HCT116 (cell line): ENCODE results near the gene ZNF436. TPM values are rescaled to one million over a fixed set of nuclear protein-coding genes. Genes with fewer than 3 reads are reported as not detected.

Experiments used
- ATAC-seq: fragments of 200-7000 bp; cut with Tn5 transposase; 2 replicates; pipeline ENCODE4 v1.9.1; 2020; ENCODE audit warnings: mild to moderate bottlenecking, moderate library complexity
- BruUV-seq: library from RNA; stranded (reverse); fragments of 400-500 nt; replicated peaks from 2 replicates; lab custom pipeline; 2021; lab: Mats Ljungman, UMichigan
- CTCF ChIA-PET: fragments of 300-600 bp; sonication (Branson Sonifier 250); formaldehyde crosslinking; loops from one replicate; lab custom pipeline; 2021; ENCODE audit warnings: antibody characterized with exemption; lab: Charles Lee
- POLR2A ChIA-PET: fragments of 300-600, 350-600 bp; sonication (Branson Sonifier 250); formaldehyde crosslinking; loops from one replicate; lab custom pipeline; 2021; ENCODE audit warnings: antibody characterized with exemption; lab: Charles Lee
- RAD21 ChIA-PET, 2 experiments: fragments of 300-600 bp; sonication (Branson Sonifier 250); formaldehyde crosslinking; loops; one replicate each; lab custom pipeline; 2023; ENCODE audit warnings: low total read pairs in 2 of 2; ENCODE audit not compliant: uncharacterized antibody in 2 of 2, unreplicated experiment in 2 of 2, low non-redundant PET in 1 of 2; lab: Charles Lee
- DNase-seq: peaks from one replicate; pipeline ENCODE4 v3.0.0-alpha.2; 2010; ENCODE audit warnings: low read depth, low spot score
- H2AFZ ChIP-seq: fragments of 200-600 bp; shearing (Covaris generic), sonication (generic); 2 replicates; pipeline ENCODE4 v1.6.1; 2017; ENCODE audit warnings: low read depth, mixed run types, mixed read lengths, antibody characterized with exemption, low read length; ENCODE audit not compliant: poor library complexity, severe bottlenecking
- H3K27ac ChIP-seq: 2 replicates; pipeline ENCODE4 v1.5.1; 2012; ENCODE audit warnings: low read depth, low read length
- H3K27me3 ChIP-seq: fragments of 200-600 bp; sonication (generic); 2 replicates; pipeline ENCODE4 v1.6.1; 2016; ENCODE audit warnings: mixed run types, low read length, mixed read lengths; ENCODE audit not compliant: insufficient read depth
- H3K36me3 ChIP-seq, 2 experiments: fragments of 200-500 bp in 1 of 2; fragments of 200-600 bp in 1 of 2; sonication (Bioruptor generic) in 1 of 2; sonication (generic) in 1 of 2; 2 replicates each; pipeline versions ENCODE4 v1.5.1 to v1.6.1; 2014 to 2016; ENCODE audit warnings: low read length in 2 of 2, inconsistent platforms in 1 of 2, mixed read lengths in 1 of 2, mixed run types in 1 of 2; ENCODE audit not compliant: insufficient read depth in 2 of 2, control insufficient read depth in 1 of 2
- H3K4me1 ChIP-seq, 2 experiments: fragments of 200-600 bp in 1 of 2; sonication (generic) in 1 of 2; 2 replicates each; pipeline versions ENCODE4 v1.5.1 to v1.6.1; 2012 to 2017; ENCODE audit warnings: low read length in 2 of 2, inconsistent platforms in 1 of 2, mild to moderate bottlenecking in 1 of 2, mixed read lengths in 1 of 2, mixed run types in 1 of 2, moderate library complexity in 1 of 2; ENCODE audit not compliant: insufficient read depth in 2 of 2, control insufficient read depth in 1 of 2
- H3K4me2 ChIP-seq: fragments of 200-600 bp; sonication (generic); 2 replicates; pipeline ENCODE4 v1.6.1; 2017; ENCODE audit warnings: mixed run types, low read length, mixed read lengths
- H3K4me3 ChIP-seq, 2 experiments: fragments of 200-600 bp in 1 of 2; sonication (generic) in 1 of 2; replicated peaks in 1 of 2; 2 replicates each; pipeline ENCODE4 v1.5.1; 2011 to 2016; ENCODE audit warnings: low read length in 2 of 2, control low read depth in 1 of 2, low read depth in 1 of 2, mild to moderate bottlenecking in 1 of 2, mixed read lengths in 1 of 2, mixed run types in 1 of 2
- H3K79me2 ChIP-seq: fragments of 200-600 bp; sonication (generic); 2 replicates; pipeline ENCODE4 v1.6.1; 2017; ENCODE audit warnings: mild to moderate bottlenecking, mixed run types, low read length, moderate library complexity, mixed read lengths; ENCODE audit not compliant: insufficient read depth
- H3K9ac ChIP-seq: fragments of 200-600 bp; sonication (generic); 2 replicates; pipeline ENCODE4 v1.6.1; 2016; ENCODE audit warnings: low read length, mixed read lengths
- H3K9me2 ChIP-seq: fragments of 200-600 bp; sonication (generic), shearing (Covaris generic); 2 replicates; pipeline ENCODE4 v1.6.1; 2017; ENCODE audit warnings: mixed run types, mild to moderate bottlenecking, moderate library complexity; ENCODE audit not compliant: insufficient read depth
- H3K9me3 ChIP-seq, 2 experiments: fragments of 200-500 bp in 1 of 2; fragments of 200-600 bp in 1 of 2; sonication (Bioruptor generic) in 1 of 2; sonication (generic) in 1 of 2; 2 replicates each; pipeline ENCODE4 v1.6.1; 2014 to 2017; ENCODE audit warnings: low read length in 2 of 2, mixed read lengths in 2 of 2, inconsistent platforms in 1 of 2, low read depth in 1 of 2, mild to moderate bottlenecking in 1 of 2, mixed run types in 1 of 2, moderate library complexity in 1 of 2; ENCODE audit not compliant: control insufficient read depth in 1 of 2, insufficient read depth in 1 of 2
- H4K20me1 ChIP-seq: fragments of 200-600 bp; sonication (generic), shearing (Covaris generic); 2 replicates; pipeline ENCODE4 v1.6.1; 2017; ENCODE audit warnings: mixed run types, mild to moderate bottlenecking, moderate library complexity; ENCODE audit not compliant: insufficient read depth
- CBX3 ChIP-seq: IDR thresholded peaks from 2 replicates; pipeline ENCODE4 v1.6.1; 2012; ENCODE audit warnings: low read depth
- CEBPB ChIP-seq: IDR thresholded peaks from 2 replicates; pipeline ENCODE4 v1.6.1; 2012; ENCODE audit warnings: low read depth
- ELF1 ChIP-seq: IDR thresholded peaks from 2 replicates; pipeline ENCODE4 v1.6.1; 2012; ENCODE audit warnings: low read depth, borderline replicate concordance
- EZH2 ChIP-seq: fragments of 200-600 bp; sonication (generic); IDR thresholded peaks from 2 replicates; pipeline ENCODE4 v1.6.1; 2017; ENCODE audit warnings: antibody characterized with exemption, mixed run types
- EZH2phosphoT487 ChIP-seq: fragments of 200-600 bp; IDR thresholded peaks from 2 replicates; pipeline ENCODE4 v1.6.1; 2018; ENCODE audit warnings: antibody characterized with exemption, borderline replicate concordance
- FOSL1 ChIP-seq: IDR thresholded peaks from 2 replicates; pipeline ENCODE4 v1.6.1; 2012; ENCODE audit warnings: low read depth
- RAD21 ChIP-seq: IDR thresholded peaks from 2 replicates; pipeline ENCODE4 v1.6.1; 2012; ENCODE audit warnings: low read depth, mild to moderate bottlenecking
- SIN3A ChIP-seq: IDR thresholded peaks from 2 replicates; pipeline ENCODE4 v1.6.1; 2012; ENCODE audit warnings: low read depth
- SP1 ChIP-seq: IDR thresholded peaks from 2 replicates; pipeline ENCODE4 v1.6.1; 2012; ENCODE audit warnings: low read depth
- SRF ChIP-seq: IDR thresholded peaks from 2 replicates; pipeline ENCODE4 v1.6.1; 2012; ENCODE audit warnings: low read depth
- ZFX ChIP-seq: fragments of 450-650 bp; IDR thresholded peaks from 2 replicates; pipeline ENCODE4 v1.6.1; 2017
- ZNF274 ChIP-seq: fragments of 200-500 bp; sonication (Bioruptor generic); IDR thresholded peaks from 2 replicates; pipeline ENCODE4 v1.6.1; 2014; ENCODE audit warnings: mild to moderate bottlenecking, low read depth, low read length, inconsistent platforms
- intact Hi-C: fragments of 100-400 bp; cut with micrococcal nuclease; formaldehyde crosslinking; loops from 2 replicates; pipeline ENCODE4 v1.10.0; 2022
- total RNA-seq: library from RNA; stranded (reverse); gene quantifications from one replicate; pipeline ENCODE4 v1.2.1, GENCODE V29; 2021; ENCODE audit not compliant: unreplicated experiment
- TF ChIP-seq, protein P1 (sequence below): IDR thresholded peaks from 2 replicates; pipeline ENCODE4 v1.6.1; 2012
- TF ChIP-seq, protein P2 (sequence below): IDR thresholded peaks from 2 replicates; pipeline ENCODE4 v1.6.1; 2012; ENCODE audit warnings: low read depth
- TF ChIP-seq, protein P3 (sequence below), 3 experiments: fragments of 200-600 bp in 1 of 3; sonication (generic) in 1 of 3; IDR thresholded peaks in 2 of 3; conservative IDR thresholded peaks in 1 of 3; 2 replicates each; pipeline ENCODE4 v1.5.1; 2012 to 2017; ENCODE audit warnings: low read depth in 2 of 3, low read length in 2 of 3, antibody characterized with exemption in 1 of 3, borderline replicate concordance in 1 of 3, control low read depth in 1 of 3, mild to moderate bottlenecking in 1 of 3, mixed read lengths in 1 of 3, mixed run types in 1 of 3, moderate library complexity in 1 of 3; ENCODE audit not compliant: insufficient read depth in 1 of 3

Gene ZNF436
- total RNA-seq, 1 experiment from 2014 or later: 8.1 TPM

DNA sequence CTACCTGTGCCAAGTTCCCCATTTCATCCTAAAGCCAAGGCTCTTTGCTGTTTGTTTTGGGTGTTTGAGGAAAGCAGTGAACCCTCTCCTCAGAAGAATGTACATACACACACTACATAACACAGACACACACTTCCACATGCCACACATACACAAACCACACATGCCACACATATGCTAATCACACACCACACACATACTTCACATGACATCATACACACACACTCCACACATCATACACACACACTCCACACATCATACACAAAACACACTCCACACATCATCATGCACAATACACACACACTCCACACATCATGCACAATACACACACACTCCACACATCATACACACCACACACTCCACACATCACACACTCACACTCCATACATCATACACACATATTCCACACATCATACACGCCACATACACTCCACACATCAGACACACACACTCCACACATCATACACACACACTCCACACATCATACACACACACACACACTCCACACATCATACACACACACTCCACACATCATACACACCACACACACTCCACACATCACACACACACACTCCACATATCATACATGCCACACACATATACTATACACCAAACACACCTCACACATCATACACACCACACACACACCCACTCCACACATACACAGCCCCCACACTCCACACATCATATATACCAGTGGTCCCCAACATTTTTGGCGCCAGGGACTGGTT is 22.7 kb upstream of the ZNF436 start:
- no peaks in the 10 kb centered on the region for H3K9me3 ChIP-seq
- RAD21 ChIA-PET: no interaction called here
- no peak overlapping the region for H3K9ac ChIP-seq
- no peak overlapping the region for H3K4me3 ChIP-seq
- H3K27ac ChIP-seq: no peak overlapping the region
- no peaks in the 10 kb centered on the region for H3K9me2 ChIP-seq
- H3K79me2 ChIP-seq: no peaks in the 10 kb centered on the region
- peaks cover 0 to 14% of the 10 kb centered on the region in 2 experiments; a peak in 2 of 4 replicates for H3K4me1 ChIP-seq
- no peak for DNase-seq
- TF ChIP-seq, protein P1, sequence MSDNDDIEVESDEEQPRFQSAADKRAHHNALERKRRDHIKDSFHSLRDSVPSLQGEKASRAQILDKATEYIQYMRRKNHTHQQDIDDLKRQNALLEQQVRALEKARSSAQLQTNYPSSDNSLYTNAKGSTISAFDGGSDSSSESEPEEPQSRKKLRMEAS: no peak
- no peak for TF ChIP-seq ELF1
- TF ChIP-seq SP1: no peak
- TF ChIP-seq EZH2phosphoT487: no peak
- no peak for TF ChIP-seq RAD21
- TF ChIP-seq, protein P2, sequence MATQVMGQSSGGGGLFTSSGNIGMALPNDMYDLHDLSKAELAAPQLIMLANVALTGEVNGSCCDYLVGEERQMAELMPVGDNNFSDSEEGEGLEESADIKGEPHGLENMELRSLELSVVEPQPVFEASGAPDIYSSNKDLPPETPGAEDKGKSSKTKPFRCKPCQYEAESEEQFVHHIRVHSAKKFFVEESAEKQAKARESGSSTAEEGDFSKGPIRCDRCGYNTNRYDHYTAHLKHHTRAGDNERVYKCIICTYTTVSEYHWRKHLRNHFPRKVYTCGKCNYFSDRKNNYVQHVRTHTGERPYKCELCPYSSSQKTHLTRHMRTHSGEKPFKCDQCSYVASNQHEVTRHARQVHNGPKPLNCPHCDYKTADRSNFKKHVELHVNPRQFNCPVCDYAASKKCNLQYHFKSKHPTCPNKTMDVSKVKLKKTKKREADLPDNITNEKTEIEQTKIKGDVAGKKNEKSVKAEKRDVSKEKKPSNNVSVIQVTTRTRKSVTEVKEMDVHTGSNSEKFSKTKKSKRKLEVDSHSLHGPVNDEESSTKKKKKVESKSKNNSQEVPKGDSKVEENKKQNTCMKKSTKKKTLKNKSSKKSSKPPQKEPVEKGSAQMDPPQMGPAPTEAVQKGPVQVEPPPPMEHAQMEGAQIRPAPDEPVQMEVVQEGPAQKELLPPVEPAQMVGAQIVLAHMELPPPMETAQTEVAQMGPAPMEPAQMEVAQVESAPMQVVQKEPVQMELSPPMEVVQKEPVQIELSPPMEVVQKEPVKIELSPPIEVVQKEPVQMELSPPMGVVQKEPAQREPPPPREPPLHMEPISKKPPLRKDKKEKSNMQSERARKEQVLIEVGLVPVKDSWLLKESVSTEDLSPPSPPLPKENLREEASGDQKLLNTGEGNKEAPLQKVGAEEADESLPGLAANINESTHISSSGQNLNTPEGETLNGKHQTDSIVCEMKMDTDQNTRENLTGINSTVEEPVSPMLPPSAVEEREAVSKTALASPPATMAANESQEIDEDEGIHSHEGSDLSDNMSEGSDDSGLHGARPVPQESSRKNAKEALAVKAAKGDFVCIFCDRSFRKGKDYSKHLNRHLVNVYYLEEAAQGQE: no peak
- TF ChIP-seq FOSL1: no peak
- no peak for TF ChIP-seq SIN3A
- TF ChIP-seq CEBPB: no peak
- TF ChIP-seq SRF: no peak
- TF ChIP-seq, protein P3, sequence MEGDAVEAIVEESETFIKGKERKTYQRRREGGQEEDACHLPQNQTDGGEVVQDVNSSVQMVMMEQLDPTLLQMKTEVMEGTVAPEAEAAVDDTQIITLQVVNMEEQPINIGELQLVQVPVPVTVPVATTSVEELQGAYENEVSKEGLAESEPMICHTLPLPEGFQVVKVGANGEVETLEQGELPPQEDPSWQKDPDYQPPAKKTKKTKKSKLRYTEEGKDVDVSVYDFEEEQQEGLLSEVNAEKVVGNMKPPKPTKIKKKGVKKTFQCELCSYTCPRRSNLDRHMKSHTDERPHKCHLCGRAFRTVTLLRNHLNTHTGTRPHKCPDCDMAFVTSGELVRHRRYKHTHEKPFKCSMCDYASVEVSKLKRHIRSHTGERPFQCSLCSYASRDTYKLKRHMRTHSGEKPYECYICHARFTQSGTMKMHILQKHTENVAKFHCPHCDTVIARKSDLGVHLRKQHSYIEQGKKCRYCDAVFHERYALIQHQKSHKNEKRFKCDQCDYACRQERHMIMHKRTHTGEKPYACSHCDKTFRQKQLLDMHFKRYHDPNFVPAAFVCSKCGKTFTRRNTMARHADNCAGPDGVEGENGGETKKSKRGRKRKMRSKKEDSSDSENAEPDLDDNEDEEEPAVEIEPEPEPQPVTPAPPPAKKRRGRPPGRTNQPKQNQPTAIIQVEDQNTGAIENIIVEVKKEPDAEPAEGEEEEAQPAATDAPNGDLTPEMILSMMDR (IDR thresholded peaks at IDR 0.05 in 2 of 3, conservative IDR thresholded peaks at IDR 0.05 in 1 of 3; ENCODE audit: borderline replicate concordance in 1 of 3, insufficient read depth in 1 of 3, low read depth in 2 of 3, low read length in 2 of 3): no peak
- no peak for TF ChIP-seq EZH2
- TF ChIP-seq ZNF274: no peak
- TF ChIP-seq ZFX: no peak
- TF ChIP-seq CBX3: no peak
- no peak for ATAC-seq
- H3K4me2 ChIP-seq: no peak overlapping the region
- CTCF ChIA-PET: interaction anchor here (3.2 kb wide), 1 partner anchor 11 kb away, joined by 15 read pairs; no protein-coding TSS in a partner anchor
- H3K27me3 ChIP-seq: no peaks in the 10 kb centered on the region
- no peaks in the 10 kb centered on the region for H3K36me3 ChIP-seq
- POLR2A ChIA-PET: no interaction called here
- H4K20me1 ChIP-seq: no peaks in the 10 kb centered on the region
- no TSS peak for BruUV-seq
- intact Hi-C loops: no loop called here
- H2AFZ ChIP-seq: no peak overlapping the region
